ENCODE results near the gene NRG2.

DNA sequence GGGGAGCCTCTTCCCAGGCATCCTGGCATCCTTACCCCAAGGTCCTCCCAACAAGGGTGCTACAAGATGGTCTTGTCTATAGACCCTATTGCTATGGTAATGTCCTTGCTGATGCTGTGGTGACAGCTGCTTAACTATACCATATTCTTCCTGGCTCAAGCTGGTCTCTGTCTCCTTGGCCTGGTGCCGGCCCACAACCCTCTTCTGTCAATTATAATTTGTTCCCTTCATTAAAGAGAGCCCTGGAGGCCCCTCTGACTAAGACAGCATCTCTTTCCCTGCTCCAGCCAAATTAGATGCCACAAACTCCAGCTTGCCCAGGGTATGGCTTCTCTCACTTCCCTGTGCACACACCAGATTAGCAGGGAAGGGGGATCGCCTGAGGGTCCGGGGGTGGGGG lies 160.8 kb downstream of the NRG2 start:
- no peak for TF ChIP-seq CTCF (IDR thresholded peaks at IDR 0.05)
- no peak for TF ChIP-seq POLR2A (IDR thresholded peaks at IDR 0.05)
- TF ChIP-seq POLR2AphosphoS5 (IDR thresholded peaks at IDR 0.05) = no peak

All from prostate gland (tissue), 2 donors.